ENCODE data around the gene SPEF2. TPM values are rescaled to one million over a fixed set of nuclear protein-coding genes. Genes with fewer than 3 reads are reported as not detected.

Gene SPEF2
- polyA plus RNA-seq, 1 donor from 2014 or later: 18.5 TPM

- TF ChIP-seq CTCF (IDR thresholded peaks at IDR 0.05; ENCODE audit: poor library complexity, severe bottlenecking) (no peak), MXI1 (conservative IDR thresholded peaks at IDR 0.05; ENCODE audit: poor library complexity, severe bottlenecking) (no peak)
- Histone ChIP-seq H3K9me3 (ENCODE audit: low read length) (no peaks in the 10 kb centered on the region), H3K79me2 (replicated peaks; ENCODE audit: insufficient read depth, low read length) (no peaks in the 10 kb centered on the region), H3K9ac (ENCODE audit: low read length) (no peak overlapping the region), H3K36me3 (ENCODE audit: insufficient read depth, low read length) (no peaks in the 10 kb centered on the region), H3F3A (ENCODE audit: insufficient read depth, low read length, poor library complexity, severe bottlenecking) (no peaks in the 10 kb centered on the region), H3K27me3 (ENCODE audit: insufficient read depth, low read depth, low read length) (no peaks in the 10 kb centered on the region), H3K27ac (ENCODE audit: low read length) (no peak overlapping the region), H3K9me2 (ENCODE audit: insufficient read depth, low read length) (no peaks in the 10 kb centered on the region), H3K4me2 (ENCODE audit: low read length) (no peak overlapping the region), H3K4me3 (ENCODE audit: low read length) (no peak overlapping the region), H2AFZ (ENCODE audit: low read depth, low read length) (no peak overlapping the region), H4K20me1 (ENCODE audit: insufficient read depth) (no peaks in the 10 kb centered on the region)
Observed at GRCh38 chr5:35813521-35813920, 195.9 kb downstream of the SPEF2 start.

DNA sequence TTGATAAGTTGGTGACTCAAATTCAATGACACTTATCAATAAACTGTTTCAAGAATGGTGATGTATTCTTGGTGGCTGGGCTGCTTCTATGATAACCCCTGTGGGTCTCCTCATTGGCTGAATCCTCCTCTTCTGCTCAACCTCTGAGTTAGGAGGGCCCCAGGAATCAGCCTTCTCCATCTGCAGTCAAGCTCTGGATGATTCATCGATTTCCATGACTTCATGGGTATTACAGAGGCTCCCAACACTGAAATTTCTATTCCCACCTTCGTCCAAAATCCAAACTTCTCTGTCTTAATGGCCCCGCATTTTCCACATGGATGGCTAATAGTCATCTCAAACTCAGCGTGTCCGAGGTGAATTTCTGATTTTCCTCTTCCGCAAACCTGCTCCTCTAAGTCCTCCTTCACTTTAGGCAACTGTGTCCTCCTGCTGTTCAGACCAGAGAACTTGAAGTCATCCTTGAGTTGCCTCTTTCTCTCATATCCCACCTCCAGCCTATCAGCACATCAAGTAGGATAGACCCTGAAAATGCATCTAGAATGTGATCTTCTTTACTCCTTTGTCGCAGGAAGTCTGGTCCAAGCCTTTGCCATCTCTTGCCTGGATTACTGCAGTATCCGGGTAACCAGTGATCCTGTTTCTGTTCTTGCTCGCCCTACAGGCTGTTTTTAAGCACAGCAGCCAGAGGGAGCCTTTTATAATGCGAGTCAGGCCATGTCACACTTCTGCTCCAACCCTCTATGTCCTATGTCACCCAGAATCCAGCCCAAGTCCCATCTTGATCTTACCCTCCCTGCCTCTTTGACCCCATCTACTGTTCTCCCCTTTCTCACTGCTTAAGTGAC lies 197.7 kb downstream of the SPEF2 start:
- Histone ChIP-seq H3F3A (ENCODE audit: insufficient read depth, low read length, poor library complexity, severe bottlenecking) (no peaks in the 10 kb centered on the region), H3K79me2 (replicated peaks; ENCODE audit: insufficient read depth, low read length) (no peaks in the 10 kb centered on the region), H3K4me2 (ENCODE audit: low read length) (no peak overlapping the region), H3K27ac (ENCODE audit: low read length) (no peak overlapping the region), H3K36me3 (ENCODE audit: insufficient read depth, low read length) (no peaks in the 10 kb centered on the region), H3K9me2 (ENCODE audit: insufficient read depth, low read length) (no peaks in the 10 kb centered on the region), H4K20me1 (ENCODE audit: insufficient read depth) (no peaks in the 10 kb centered on the region), H3K4me3 (ENCODE audit: low read length) (no peak overlapping the region), H2AFZ (ENCODE audit: low read depth, low read length) (no peak overlapping the region), H3K27me3 (ENCODE audit: insufficient read depth, low read depth, low read length) (no peaks in the 10 kb centered on the region), H3K9me3 (ENCODE audit: low read length) (no peaks in the 10 kb centered on the region), H3K9ac (ENCODE audit: low read length) (no peak overlapping the region)
- no peak for TF ChIP-seq EP300 (conservative IDR thresholded peaks at IDR 0.05; ENCODE audit: poor library complexity, severe bottlenecking)
- no peak for TF ChIP-seq POLR2AphosphoS5 (IDR thresholded peaks at IDR 0.05)
- TF ChIP-seq TAF1 (IDR thresholded peaks at IDR 0.05; ENCODE audit: low read depth): no peak

- no peaks in the 10 kb centered on the region for H3K9me2 ChIP-seq (ENCODE audit: insufficient read depth, low read length)
- no peaks in the 10 kb centered on the region for H3F3A ChIP-seq (ENCODE audit: insufficient read depth, low read length, poor library complexity, severe bottlenecking)
- no peaks in the 10 kb centered on the region for H4K20me1 ChIP-seq (ENCODE audit: insufficient read depth)
- no peaks in the 10 kb centered on the region for H3K9me3 ChIP-seq (ENCODE audit: low read length)
- no peak overlapping the region for H3K4me3 ChIP-seq (ENCODE audit: low read length)
- no peaks in the 10 kb centered on the region for H3K79me2 ChIP-seq (replicated peaks; ENCODE audit: insufficient read depth, low read length)
- no peak overlapping the region for H3K9ac ChIP-seq (ENCODE audit: low read length)
- H3K27ac ChIP-seq (ENCODE audit: low read length): no peak overlapping the region
- H3K4me2 ChIP-seq (ENCODE audit: low read length): no peak overlapping the region
- no peaks in the 10 kb centered on the region for H3K27me3 ChIP-seq (ENCODE audit: insufficient read depth, low read depth, low read length)
- no peaks in the 10 kb centered on the region for H3K36me3 ChIP-seq (ENCODE audit: insufficient read depth, low read length)
- H2AFZ ChIP-seq (ENCODE audit: low read depth, low read length): no peak overlapping the region
- no peak for TF ChIP-seq EP300 (conservative IDR thresholded peaks at IDR 0.05; ENCODE audit: poor library complexity, severe bottlenecking)
- TF ChIP-seq CTCF (IDR thresholded peaks at IDR 0.05; ENCODE audit: poor library complexity, severe bottlenecking): no peak
- TF ChIP-seq MXI1 (conservative IDR thresholded peaks at IDR 0.05; ENCODE audit: poor library complexity, severe bottlenecking): no peak
- TF ChIP-seq POLR2AphosphoS5 (IDR thresholded peaks at IDR 0.05): no peak
- TF ChIP-seq SMC3 (conservative IDR thresholded peaks at IDR 0.05; ENCODE audit: poor library complexity): no peak
- no peak for TF ChIP-seq REST (IDR thresholded peaks at IDR 0.05; ENCODE audit: borderline replicate concordance)
- no peak for TF ChIP-seq RAD21 (conservative IDR thresholded peaks at IDR 0.05)
Observed at GRCh38 chr5:35816881-35817521, 199.3 kb downstream of the SPEF2 start.

All from neural cell (in vitro differentiated cells).